GM13977 (cell line): ENCODE data around the gene TMEM14A.
"Not testable (repeated sequence)": the region's sequence is repeated elsewhere in the genome, so short reads cannot be mapped to it uniquely, and the experiment has no call there.

Source experiments
- DNase-seq: peaks from one replicate; pipeline ENCODE4 v3.0.0; 2012; ENCODE audit warnings: low spot score
- CTCF ChIP-seq: IDR thresholded peaks from 2 replicates; pipeline ENCODE4 v1.5.1; 2012; ENCODE audit warnings: mild to moderate bottlenecking, control low read depth; ENCODE audit not compliant: insufficient read depth; ENCODE audit errors: extremely low read depth, missing control alignments
- in situ Hi-C: fragments of 300-500 bp; cut with MboI; formaldehyde crosslinking; loops from one replicate; pipeline ENCODE4 v1.12.0; 2022; ENCODE audit warnings: low sequenced_read_pairs, low pct_unique_long_range_greater_than_20kb, mixed read lengths, inconsistent platforms; ENCODE audit not compliant: unreplicated experiment

TMEM14A gene

DNA sequence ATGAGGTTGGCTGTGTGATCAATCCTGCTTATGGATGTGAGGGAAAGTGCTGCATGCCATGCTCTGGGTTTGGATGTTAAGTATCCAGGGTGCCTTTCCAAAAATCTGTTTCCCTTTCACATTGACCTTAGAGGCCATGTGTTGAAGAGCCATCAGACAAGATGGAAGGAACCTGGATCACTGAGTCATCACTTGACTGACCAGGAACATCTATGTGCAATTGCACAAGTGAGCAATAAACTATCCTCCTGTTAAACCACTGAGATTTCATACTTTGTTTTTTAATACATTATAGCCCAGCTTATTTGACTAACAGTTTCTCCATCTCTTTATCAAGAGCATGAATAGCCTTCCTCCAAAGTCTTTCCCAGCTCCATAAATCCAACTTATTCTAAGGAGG is 17.8 kb upstream of the TMEM14A start:
- DNase-seq: no peak

DNA sequence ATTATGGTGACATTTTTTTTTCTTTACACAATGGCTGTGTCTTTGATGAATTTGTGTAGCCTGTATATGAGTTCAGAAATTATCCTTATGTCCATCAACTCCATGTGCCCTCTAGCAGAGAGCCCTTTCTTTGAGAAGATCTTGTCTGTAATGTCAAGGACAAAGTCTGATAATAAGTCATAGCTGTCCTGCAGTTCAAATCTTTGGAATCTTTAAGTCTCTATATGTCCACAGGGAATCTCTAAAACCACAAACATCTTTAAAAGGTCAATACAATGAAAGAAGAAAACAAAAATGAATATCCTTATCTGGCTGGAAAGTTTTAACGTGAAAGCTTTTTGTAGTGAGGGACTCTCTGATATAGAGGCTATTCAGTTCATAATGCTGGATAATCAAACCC is 16.9 kb upstream of the TMEM14A start:
- in situ Hi-C loops: loop anchor here (25.0 kb wide), 1 partner anchor 367 kb away; the partner anchor contains the start of gene MCM3
- DNase-seq: no peak
- no peak for TF ChIP-seq CTCF

More for the DNA sequence above, 17.8 kb upstream of the TMEM14A start:
- no peak for TF ChIP-seq CTCF
- in situ Hi-C loops: loop anchor here (25.0 kb wide), 1 partner anchor 366 kb away; the partner anchor contains the start of gene MCM3

- no peak for TF ChIP-seq CTCF
- in situ Hi-C loops: loop anchor here (25.0 kb wide), 1 partner anchor 367 kb away; the partner anchor contains the start of gene MCM3
- DNase-seq: no peak
These were observed 16.3 kb upstream of the TMEM14A start for GRCh38 chr6:52654592-52654991.

DNA sequence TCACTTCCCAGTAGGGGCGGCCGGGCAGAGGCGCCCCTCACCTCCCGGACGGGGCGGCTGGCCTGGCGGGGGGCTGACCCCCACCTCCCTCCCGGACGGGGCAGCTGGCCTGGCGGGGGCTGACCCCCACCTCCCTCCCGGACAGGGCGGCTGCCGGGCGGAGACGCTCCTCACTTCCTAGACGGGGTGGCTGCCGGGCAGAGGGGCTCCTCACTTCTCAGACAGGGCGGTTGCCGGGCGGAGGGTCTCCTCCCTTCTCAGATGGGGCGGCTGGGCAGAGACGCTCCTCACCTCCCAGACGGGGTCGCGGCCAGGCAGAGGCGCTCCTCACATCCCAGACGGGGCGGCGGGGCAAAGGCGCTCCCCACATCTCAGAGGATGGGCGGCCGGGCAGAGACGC is 15.0 kb upstream of the TMEM14A start:
- in situ Hi-C loops: loop anchor here (25.0 kb wide), 1 partner anchor 369 kb away; the partner anchor contains the start of gene MCM3
- not testable (repeated sequence) for DNase-seq

- no peak for DNase-seq
- TF ChIP-seq CTCF: no peak
- in situ Hi-C loops: loop anchor here (25.0 kb wide), 1 partner anchor 371 kb away; the partner anchor contains the start of gene MCM3
These were observed 13.0 kb upstream of the TMEM14A start for GRCh38 chr6:52657870-52658269.

DNA sequence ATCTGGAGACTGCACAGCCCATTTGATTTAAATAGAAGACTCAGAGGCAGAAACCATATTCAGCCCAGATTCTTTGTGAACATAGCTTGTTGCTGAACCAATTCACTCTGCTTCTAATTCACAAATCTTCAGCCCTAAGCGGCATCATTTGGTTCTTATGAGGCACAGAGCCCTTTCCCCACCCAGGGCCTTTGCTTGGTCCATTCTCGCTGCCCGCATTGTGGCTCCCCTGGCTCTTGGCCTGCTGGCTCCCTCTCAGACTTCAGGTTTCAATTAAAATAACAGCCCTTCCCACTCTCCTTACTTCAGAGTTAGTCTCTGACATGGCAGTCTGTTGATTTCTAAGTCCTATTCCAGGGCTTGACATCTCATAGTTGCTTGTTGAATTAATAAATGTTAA is 9.4 kb upstream of the TMEM14A start:
- no peak for TF ChIP-seq CTCF
- DNase-seq: no peak
- in situ Hi-C loops: loop anchor here (25.0 kb wide), 1 partner anchor 374 kb away; the partner anchor contains the start of gene MCM3

- in situ Hi-C loops: loop anchor here (25.0 kb wide), 1 partner anchor 375 kb away; the partner anchor contains the start of gene MCM3
- no peak for TF ChIP-seq CTCF
- no peak for DNase-seq
These were observed 8.9 kb upstream of the TMEM14A start for GRCh38 chr6:52662031-52662430.
